ENCODE results near the gene SP110. TPM values are rescaled to one million over a fixed set of nuclear protein-coding genes. Genes with fewer than 3 reads are reported as not detected.

Gene SP110
- total and polyA plus RNA-seq, 11 donors, result 7.1 to 44.7 (median 8.3) TPM

Other genes starting within 250 kb of the SP110 start
- gene SLC16A14, start 151.1 kb downstream of the SP110 start, total RNA-seq, result 1 to 10 TPM; 1.9 to 5.2 (median 3.1) TPM
- under 1 TPM; 0.53 to 0.89 TPM for gene SLC16A14, start 151.1 kb downstream of the SP110 start, polyA plus RNA-seq
- gene SP140, start 5.8 kb upstream of the SP110 start, total RNA-seq, result 1 to 10 TPM in 3 of 9 donors, under 1 TPM in 6; 0.46 to 9.6 (median 0.62) TPM
- under 1 TPM; 0.46 to 0.69 TPM for gene SP140, start 5.8 kb upstream of the SP110 start, polyA plus RNA-seq
- gene SP140L, start 107.2 kb upstream of the SP110 start, total RNA-seq, result 10 to 100 TPM in 1 of 9 donors, 1 to 10 TPM in 8; 2.5 to 17.6 (median 4.0) TPM
- 1 to 10 TPM; 2.8 to 8.8 TPM for gene SP140L, start 107.2 kb upstream of the SP110 start, polyA plus RNA-seq
- gene SP100, start 196.2 kb upstream of the SP110 start, total RNA-seq, result 100 to 1,000 TPM in 2 of 9 donors, 10 to 100 TPM in 7; 52.2 to 133 (median 67.6) TPM
- 10 to 100 TPM; 32.6 to 48.8 TPM for gene SP100, start 196.2 kb upstream of the SP110 start, polyA plus RNA-seq

Measured in heart left ventricle (tissue), 11 donors.